Bronchial epithelial cell (primary cell): ENCODE data around the gene PIP5K1C. TPM values are rescaled to one million over a fixed set of nuclear protein-coding genes. Genes with fewer than 3 reads are reported as not detected.

Experiments used
- DNase-seq: peaks from one replicate; pipeline ENCODE4 v3.0.0-alpha.2; 2010; ENCODE audit warnings: low read depth
- FAIRE-seq: peaks from 2 replicates; lab custom pipeline; 2011; peaks lifted over from hg19 to GRCh38; lab: Jason Lieb, UNC
- H3K27me3 ChIP-seq: 2 replicates; pipeline ENCODE4 v1.5.1; 2011; ENCODE audit warnings: low read length; ENCODE audit not compliant: control insufficient read depth, insufficient read depth
- H3K36me3 ChIP-seq: 2 replicates; pipeline ENCODE4 v1.5.1; 2011; ENCODE audit warnings: low read length; ENCODE audit not compliant: control insufficient read depth, insufficient read depth
- H3K4me3 ChIP-seq: 2 replicates; pipeline ENCODE4 v1.5.1; 2011; ENCODE audit warnings: mild to moderate bottlenecking, low read depth, low read length, control low read depth
- total RNA-seq: library from RNA; depleted of rRNA; stranded (reverse); fragments of >200 nt; gene quantifications from 2 replicates; pipeline ENCODE4 v1.2.1, GENCODE V29; 2014
- TF ChIP-seq, protein P1 (sequence below): IDR thresholded peaks from 2 replicates; pipeline ENCODE4 v1.5.1; 2011; ENCODE audit warnings: mild to moderate bottlenecking, moderate library complexity, low read length, control low read depth, inconsistent platforms; ENCODE audit not compliant: insufficient read depth, severe bottlenecking

Gene PIP5K1C
- total RNA-seq, 1 donor from 2014 or later = 6.3 TPM

DNA sequence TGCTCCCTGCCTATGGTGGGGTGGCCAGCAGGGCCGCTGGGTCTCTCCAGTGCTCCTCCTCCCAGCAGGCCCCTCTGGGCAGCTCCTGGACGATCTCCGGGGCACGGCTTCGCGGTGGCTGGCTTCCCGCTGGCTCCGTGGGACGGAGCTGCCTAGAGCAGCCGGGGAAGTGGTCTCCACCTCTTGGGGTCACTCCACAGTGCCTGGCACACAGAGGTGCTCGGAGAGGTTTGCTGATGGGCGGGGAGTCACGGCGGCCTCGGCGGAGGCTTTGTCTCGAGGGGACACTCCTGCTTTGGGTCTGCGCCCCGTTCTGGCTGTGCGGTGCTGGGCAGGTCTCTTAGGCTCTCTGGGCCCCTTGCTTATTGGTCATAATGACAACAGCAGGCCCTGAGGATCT, 63.8 kb downstream of the PIP5K1C start:
- Histone ChIP-seq H3K36me3 (peaks cover 5% of the 10 kb centered on the region), H3K4me3 (no peak overlapping the region), H3K27me3 (no peaks in the 10 kb centered on the region)
- TF ChIP-seq, protein P1, sequence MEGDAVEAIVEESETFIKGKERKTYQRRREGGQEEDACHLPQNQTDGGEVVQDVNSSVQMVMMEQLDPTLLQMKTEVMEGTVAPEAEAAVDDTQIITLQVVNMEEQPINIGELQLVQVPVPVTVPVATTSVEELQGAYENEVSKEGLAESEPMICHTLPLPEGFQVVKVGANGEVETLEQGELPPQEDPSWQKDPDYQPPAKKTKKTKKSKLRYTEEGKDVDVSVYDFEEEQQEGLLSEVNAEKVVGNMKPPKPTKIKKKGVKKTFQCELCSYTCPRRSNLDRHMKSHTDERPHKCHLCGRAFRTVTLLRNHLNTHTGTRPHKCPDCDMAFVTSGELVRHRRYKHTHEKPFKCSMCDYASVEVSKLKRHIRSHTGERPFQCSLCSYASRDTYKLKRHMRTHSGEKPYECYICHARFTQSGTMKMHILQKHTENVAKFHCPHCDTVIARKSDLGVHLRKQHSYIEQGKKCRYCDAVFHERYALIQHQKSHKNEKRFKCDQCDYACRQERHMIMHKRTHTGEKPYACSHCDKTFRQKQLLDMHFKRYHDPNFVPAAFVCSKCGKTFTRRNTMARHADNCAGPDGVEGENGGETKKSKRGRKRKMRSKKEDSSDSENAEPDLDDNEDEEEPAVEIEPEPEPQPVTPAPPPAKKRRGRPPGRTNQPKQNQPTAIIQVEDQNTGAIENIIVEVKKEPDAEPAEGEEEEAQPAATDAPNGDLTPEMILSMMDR = no peak
- no peak for DNase-seq
- FAIRE-seq = no peak

DNA sequence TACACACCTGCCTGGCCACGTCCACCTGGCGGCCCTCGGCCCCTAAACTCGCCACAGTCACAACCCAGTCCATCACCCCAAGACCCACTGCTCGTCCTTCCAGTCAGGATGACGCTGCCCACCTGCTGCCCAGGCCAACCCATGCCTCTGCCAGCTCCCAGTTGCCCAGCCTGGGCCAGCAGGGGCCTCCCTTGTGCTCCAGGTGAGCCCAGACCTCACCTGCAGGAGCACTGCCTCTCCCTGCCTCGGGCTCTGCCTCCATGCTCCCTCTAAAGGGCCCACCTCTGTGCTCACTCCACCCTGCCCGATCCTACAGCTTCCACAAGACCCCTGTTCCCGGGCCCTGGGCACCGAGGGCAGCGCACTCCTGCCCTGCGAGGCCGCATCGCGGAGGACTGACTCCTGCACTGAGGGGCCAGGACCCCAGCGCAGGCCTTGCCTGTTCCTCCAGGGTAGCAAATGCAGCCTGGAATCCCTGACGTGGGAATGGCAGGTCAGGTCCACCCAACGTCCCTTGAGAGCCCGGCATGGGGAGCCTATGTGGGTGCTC, 65.7 kb downstream of the PIP5K1C start:
- DNase-seq (no peak), FAIRE-seq (no peak)
- TF ChIP-seq, protein P1 = no peak
- no peak overlapping the region for H3K4me3 ChIP-seq
- peaks cover 5% of the 10 kb centered on the region for H3K36me3 ChIP-seq
- no peaks in the 10 kb centered on the region for H3K27me3 ChIP-seq

DNA sequence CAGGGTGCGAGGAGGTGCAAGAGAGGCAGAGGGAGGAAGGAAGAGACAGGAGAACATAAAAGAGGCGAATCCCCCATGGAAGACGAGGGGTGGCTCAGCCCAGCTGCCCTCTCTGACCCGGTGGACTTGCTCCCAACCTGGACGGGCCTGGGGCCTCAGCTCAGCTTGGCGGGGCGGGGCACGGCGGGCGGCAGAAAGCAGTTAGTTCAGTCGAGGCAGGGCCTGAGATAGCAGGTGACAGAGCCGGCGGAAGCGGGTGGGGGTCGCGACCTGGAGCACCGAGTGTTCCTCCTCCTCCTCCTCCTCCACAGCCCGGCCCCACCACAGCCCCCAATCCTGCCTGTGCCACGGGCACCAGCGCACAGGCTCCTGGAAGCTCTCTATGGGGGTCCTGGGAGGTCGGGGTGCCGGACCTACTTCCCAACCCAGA, 66.7 kb downstream of the PIP5K1C start:
- FAIRE-seq (no peak), DNase-seq (no peak)
- TF ChIP-seq, protein P1 = no peak
- Histone ChIP-seq H3K4me3 (no peak overlapping the region), H3K36me3 (peaks cover 1% of the 10 kb centered on the region), H3K27me3 (no peaks in the 10 kb centered on the region)

DNA sequence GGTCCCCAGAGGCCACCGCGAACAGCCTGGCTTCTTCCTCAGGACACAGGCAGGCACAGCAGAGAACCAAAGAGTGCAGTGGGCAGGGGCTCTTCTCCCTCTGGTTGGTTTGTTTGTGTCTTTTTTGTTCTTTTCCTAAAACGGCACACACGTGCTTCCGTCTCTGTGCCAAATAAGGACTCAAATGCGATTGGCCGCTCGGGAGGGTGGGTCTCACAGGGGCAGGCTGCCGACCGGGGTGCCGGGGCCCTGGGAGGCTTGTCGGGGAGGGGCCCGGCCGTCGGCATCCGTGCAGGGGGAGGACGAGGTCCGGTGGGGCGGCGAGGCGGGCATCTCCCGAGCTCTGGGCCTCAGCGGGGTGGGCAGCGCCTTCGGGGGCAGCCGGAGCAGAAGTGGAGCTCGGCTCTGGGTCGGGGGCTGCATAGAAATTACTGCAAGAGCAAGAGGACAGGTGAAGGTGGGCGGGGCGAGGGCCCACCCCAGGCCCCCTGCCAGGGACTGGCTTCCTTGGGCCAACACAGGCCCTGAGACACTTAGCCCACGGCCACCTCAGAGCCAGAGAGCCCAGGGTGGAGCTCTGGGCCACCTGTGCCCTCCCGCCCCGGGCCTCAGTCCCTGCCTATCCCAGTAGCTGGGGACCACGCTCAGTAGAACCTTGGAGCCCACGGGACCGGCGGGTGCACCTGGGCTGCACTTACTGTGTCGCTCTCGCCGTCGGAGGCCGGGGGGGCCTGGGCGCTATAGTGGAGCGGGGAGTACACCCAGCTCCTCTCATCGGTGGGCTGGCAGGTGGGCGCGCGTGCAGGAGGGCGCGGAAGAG, 67.3 kb downstream of the PIP5K1C start:
- TF ChIP-seq, protein P1 = no peak
- FAIRE-seq (no peak), DNase-seq (no peak)
- H3K36me3 ChIP-seq = no peaks in the 10 kb centered on the region
- H3K27me3 ChIP-seq = no peaks in the 10 kb centered on the region
- H3K4me3 ChIP-seq = no peak overlapping the region

DNA sequence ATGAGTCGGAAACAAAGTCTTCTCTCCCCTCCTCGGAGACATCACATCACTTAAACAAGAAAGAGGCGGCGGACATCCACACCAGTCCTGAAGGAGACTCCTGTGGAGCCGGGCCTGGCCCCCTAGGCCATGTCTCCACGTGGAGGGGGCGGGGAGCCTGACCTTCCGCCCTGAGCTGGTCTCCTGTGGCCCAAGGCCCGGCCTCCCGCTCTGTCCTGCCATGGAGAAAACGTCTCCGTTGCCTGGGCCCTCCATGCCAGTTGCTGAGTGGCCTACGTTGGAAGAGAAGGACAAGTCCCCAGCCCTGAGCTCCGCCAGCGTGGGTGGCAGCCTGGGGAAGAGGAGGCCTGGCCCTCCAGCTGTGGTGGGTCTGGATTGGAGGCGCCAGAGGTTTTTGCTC, 68.2 kb downstream of the PIP5K1C start:
- TF ChIP-seq, protein P1 = no peak
- DNase-seq (no peak), FAIRE-seq (no peak)
- no peak overlapping the region for H3K4me3 ChIP-seq
- no peaks in the 10 kb centered on the region for H3K36me3 ChIP-seq
- no peaks in the 10 kb centered on the region for H3K27me3 ChIP-seq
